HG03558 (cell line): ENCODE measurements around the gene STK38.
"Not testable (repeated sequence)": the region's sequence is repeated elsewhere in the genome, so short reads cannot be mapped to it uniquely, and the experiment has no call there.

Experiments
- ATAC-seq: cut with Tn5 transposase; IDR thresholded peaks from one replicate; pipeline ENCODE4 v1.9.1; 2021; ENCODE audit warnings: moderate number of reproducible peaks; ENCODE audit not compliant: unreplicated experiment; ENCODE audit errors: extremely low read depth

STK38 gene

GRCh38 chr6:36492621-36493020 is 54.7 kb downstream of the STK38 start:
- no peak for ATAC-seq

GRCh38 chr6:36492092-36492491 is 55.2 kb downstream of the STK38 start:
- ATAC-seq: no peak

- ATAC-seq: no peak
Observed at GRCh38 chr6:36491378-36491965, 55.8 kb downstream of the STK38 start.

- ATAC-seq: no peak
Observed at GRCh38 chr6:36489426-36489825, 57.9 kb downstream of the STK38 start.

- ATAC-seq: no peak
Observed at GRCh38 chr6:36488221-36488620, 59.1 kb downstream of the STK38 start.

- no peak for ATAC-seq
Observed at GRCh38 chr6:36487698-36488097, 59.6 kb downstream of the STK38 start.

- ATAC-seq: no peak
Observed at GRCh38 chr6:36484736-36485135, 62.5 kb downstream of the STK38 start.

- ATAC-seq: not testable (repeated sequence)
Observed at GRCh38 chr6:36483326-36483725, 64.0 kb downstream of the STK38 start.

GRCh38 chr6:36479256-36479655 is 68.0 kb downstream of the STK38 start:
- no peak for ATAC-seq

- no peak for ATAC-seq
Observed at GRCh38 chr6:36478051-36478526, 69.2 kb downstream of the STK38 start.

GRCh38 chr6:36469946-36470345 is 77.3 kb downstream of the STK38 start:
- ATAC-seq: no peak

- ATAC-seq: no peak
Observed at GRCh38 chr6:36469148-36469661, 78.1 kb downstream of the STK38 start.

- no peak for ATAC-seq
Observed at GRCh38 chr6:36467625-36468024, 79.7 kb downstream of the STK38 start.

- no peak for ATAC-seq
Observed at GRCh38 chr6:36464233-36464632, 83.0 kb downstream of the STK38 start.

GRCh38 chr6:36463676-36464075 is 83.6 kb downstream of the STK38 start:
- ATAC-seq: no peak

- ATAC-seq: no peak
Observed at GRCh38 chr6:36461646-36462045, 85.6 kb downstream of the STK38 start.

GRCh38 chr6:36460916-36461315 is 86.4 kb downstream of the STK38 start:
- ATAC-seq: no peak

- no peak for ATAC-seq
Observed at GRCh38 chr6:36459501-36459900, 87.8 kb downstream of the STK38 start.

- no peak for ATAC-seq
Observed at GRCh38 chr6:36455486-36456027, 91.7 kb downstream of the STK38 start.

- not testable (repeated sequence) for ATAC-seq
Observed at GRCh38 chr6:36452897-36453296, 94.4 kb downstream of the STK38 start.

- ATAC-seq: not testable (repeated sequence)
Observed at GRCh38 chr6:36449173-36449572, 98.1 kb downstream of the STK38 start.

- ATAC-seq: no peak
Observed at GRCh38 chr6:36445621-36446020, 101.7 kb downstream of the STK38 start.
